GM10266 (cell line): ENCODE results near the gene ELAVL3.

Source experiments
- DNase-seq: peaks from one replicate; pipeline ENCODE4 v3.0.0; 2012; ENCODE audit errors: extremely low spot score
- TF ChIP-seq, protein P1 (sequence below): IDR thresholded peaks from 2 replicates; pipeline ENCODE4 v1.5.1; 2012; ENCODE audit warnings: mild to moderate bottlenecking, low read depth; ENCODE audit not compliant: control insufficient read depth, insufficient read depth; ENCODE audit errors: missing control alignments

ELAVL3 gene

DNA sequence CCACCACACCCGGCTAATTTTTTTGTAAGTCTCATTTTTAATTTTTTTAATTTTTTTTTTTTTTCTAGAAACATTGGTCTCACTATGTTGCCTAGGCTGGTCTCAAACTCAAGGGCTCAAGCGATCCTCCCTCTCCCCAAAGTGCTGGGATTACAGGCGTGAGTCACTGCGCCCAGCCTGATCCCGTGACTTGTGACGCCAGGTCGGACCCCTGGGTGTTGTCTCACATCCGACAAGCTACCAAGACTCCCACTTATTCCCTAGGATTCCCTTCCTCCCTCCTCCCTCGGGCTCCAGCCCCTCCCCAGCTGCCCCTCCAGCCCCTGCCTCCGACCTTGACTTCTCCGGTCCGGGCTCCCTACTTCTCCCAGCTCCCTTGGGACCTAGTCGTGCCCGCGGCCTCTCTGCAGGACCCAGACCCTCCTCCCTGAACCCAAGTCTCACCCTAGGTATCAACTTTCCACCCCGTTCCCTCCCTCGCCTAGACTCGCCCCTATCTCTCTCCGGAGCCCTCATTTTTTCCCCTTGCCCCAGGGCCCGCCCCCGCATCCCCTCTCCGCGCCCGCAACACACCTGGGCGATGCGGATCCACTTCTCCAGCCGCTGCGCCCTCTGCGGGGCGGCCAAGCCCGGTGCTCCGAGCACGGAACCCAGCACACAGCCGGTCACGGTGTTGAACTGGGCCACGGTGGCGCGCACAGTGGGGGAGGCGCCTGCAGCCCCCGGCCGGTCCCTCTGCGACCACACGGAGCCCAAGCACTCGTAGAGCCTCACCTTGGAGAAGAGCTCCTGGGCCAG is 74.8 kb downstream of the ELAVL3 start:
- DNase-seq, result no peak
- TF ChIP-seq, protein P1, sequence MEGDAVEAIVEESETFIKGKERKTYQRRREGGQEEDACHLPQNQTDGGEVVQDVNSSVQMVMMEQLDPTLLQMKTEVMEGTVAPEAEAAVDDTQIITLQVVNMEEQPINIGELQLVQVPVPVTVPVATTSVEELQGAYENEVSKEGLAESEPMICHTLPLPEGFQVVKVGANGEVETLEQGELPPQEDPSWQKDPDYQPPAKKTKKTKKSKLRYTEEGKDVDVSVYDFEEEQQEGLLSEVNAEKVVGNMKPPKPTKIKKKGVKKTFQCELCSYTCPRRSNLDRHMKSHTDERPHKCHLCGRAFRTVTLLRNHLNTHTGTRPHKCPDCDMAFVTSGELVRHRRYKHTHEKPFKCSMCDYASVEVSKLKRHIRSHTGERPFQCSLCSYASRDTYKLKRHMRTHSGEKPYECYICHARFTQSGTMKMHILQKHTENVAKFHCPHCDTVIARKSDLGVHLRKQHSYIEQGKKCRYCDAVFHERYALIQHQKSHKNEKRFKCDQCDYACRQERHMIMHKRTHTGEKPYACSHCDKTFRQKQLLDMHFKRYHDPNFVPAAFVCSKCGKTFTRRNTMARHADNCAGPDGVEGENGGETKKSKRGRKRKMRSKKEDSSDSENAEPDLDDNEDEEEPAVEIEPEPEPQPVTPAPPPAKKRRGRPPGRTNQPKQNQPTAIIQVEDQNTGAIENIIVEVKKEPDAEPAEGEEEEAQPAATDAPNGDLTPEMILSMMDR, result peak; percentile 39

- TF ChIP-seq, protein P1, result no peak
- no peak for DNase-seq
These were observed 76.1 kb downstream of the ELAVL3 start for GRCh38 chr19:11404588-11405222.

DNA sequence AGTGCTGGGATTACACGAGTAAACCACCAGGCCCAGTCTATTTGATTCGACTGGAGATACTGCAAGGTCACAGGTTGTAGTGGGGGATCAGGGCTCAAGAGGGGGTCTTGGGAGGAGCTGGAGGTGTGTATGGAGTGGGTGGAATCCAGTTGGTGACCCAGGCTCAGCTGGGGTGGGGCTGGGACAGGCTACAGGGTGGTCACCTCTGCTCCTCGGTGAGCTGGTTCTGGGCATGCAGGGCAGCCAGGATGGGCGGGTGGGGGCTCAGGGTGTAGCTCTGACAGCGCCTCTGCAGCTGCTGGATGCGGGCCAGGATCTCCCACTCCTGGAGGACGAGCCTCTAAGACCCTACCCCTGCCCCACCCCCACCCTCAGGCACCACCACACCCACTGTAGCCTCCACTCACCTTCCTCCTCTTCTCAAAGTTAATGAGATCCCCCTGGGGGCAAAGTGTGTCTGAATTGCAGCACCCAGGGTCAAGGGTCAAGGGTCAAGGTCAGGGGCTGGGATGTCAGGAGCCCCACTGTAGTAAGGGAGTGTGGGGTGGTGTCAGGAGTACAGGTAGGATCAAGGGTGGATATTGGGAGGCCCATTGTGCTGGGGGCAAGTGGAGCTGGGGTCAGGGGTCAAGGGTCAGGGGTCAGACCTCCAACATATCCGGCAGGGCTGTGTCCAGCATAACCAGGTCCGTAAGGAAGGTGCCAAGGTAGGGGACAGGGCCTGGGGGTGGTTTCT is 78.9 kb downstream of the ELAVL3 start:
- DNase-seq, result peak; percentile 15
- TF ChIP-seq, protein P1, result no peak
